ENCODE measurements around the gene TAPBP.

DNA sequence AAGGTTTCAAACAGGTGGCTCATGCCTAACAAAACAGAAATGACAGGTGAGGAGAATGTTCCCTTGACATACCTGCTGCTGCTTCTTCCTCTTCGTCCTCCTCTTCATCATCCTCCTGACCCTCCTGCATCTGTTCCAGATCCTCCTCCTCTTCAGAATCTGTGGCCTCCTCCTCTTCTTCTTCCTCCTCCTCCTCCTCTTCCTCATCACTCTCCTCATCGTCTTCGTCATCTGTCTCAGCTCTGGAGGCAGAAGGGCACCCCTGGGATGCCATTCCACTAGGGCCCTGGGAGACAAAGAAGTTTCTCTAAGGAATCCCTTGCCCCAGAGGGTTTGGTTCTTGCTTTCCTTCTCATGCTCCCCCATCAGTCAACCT is 6.0 kb upstream of the TAPBP start:
- TF ChIP-seq, protein P1, sequence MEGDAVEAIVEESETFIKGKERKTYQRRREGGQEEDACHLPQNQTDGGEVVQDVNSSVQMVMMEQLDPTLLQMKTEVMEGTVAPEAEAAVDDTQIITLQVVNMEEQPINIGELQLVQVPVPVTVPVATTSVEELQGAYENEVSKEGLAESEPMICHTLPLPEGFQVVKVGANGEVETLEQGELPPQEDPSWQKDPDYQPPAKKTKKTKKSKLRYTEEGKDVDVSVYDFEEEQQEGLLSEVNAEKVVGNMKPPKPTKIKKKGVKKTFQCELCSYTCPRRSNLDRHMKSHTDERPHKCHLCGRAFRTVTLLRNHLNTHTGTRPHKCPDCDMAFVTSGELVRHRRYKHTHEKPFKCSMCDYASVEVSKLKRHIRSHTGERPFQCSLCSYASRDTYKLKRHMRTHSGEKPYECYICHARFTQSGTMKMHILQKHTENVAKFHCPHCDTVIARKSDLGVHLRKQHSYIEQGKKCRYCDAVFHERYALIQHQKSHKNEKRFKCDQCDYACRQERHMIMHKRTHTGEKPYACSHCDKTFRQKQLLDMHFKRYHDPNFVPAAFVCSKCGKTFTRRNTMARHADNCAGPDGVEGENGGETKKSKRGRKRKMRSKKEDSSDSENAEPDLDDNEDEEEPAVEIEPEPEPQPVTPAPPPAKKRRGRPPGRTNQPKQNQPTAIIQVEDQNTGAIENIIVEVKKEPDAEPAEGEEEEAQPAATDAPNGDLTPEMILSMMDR (IDR thresholded peaks at IDR 0.05; ENCODE audit: low read depth, low read length) = no peak
- TF ChIP-seq, protein P2, sequence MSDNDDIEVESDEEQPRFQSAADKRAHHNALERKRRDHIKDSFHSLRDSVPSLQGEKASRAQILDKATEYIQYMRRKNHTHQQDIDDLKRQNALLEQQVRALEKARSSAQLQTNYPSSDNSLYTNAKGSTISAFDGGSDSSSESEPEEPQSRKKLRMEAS (IDR thresholded peaks at IDR 0.05; ENCODE audit: low read depth, low read length) = no peak
